GM04503 (cell line): ENCODE measurements around the gene EXOSC10.
"Not testable (repeated sequence)": the region's sequence is repeated elsewhere in the genome, so short reads cannot be mapped to it uniquely, and the experiment has no call there.

ENCODE experiments used
- DNase-seq: peaks from one replicate; pipeline ENCODE4 v3.0.0-alpha.2; 2012; ENCODE audit warnings: low read depth

EXOSC10 gene

DNA sequence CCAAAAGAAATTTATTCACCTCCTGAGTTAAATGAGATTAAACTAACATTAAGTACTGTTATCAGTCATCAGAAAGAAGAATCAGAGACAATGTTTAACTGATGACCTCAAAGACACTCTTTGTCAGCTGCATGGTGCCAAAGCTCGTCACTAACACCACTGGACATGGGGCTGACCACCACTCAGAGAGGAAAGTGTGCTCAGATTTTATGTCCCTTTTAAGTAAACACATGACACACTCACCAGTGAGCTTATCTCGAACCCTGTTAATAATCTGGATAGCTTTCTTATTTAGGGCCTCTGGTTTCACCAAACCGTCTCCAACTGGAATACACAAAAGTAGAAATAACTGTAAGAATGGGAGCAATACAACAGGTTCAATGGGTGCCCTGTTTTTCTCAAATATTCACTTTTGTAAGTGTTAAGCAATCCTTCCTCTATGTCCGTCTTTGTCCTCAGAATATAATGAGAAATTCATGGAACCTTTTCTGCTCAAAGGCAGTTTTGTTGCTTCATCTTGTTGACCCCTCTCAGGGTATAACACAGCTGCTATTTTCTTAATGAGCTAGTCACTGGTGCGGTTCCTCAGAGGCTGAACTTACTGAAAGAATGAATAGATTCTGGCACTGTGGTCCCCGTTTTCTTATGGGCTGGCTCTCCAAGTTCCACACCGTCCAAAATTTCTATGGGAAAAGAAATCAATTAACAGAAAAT, 9.5 kb upstream of the EXOSC10 start:
- DNase-seq: no peak

DNA sequence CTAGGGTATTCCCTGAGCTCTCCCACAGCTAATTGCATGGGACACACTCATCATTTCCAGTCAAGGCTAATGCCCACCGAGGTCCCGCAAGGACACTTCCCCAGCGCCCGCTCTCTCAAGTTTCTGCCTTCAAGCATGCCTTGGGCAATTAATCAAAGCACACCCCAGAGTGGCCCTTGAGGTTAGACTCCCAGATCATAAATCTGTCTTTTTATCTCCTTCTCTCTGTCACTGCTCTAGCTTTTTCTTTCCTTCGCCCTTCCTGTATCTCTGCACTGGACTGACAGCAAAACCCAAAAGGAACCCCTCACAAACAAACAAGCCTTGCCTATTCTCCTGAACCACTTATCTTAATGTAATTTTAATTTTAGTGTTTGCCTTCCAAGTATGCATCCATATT, 7.9 kb upstream of the EXOSC10 start:
- DNase-seq: no peak

DNA sequence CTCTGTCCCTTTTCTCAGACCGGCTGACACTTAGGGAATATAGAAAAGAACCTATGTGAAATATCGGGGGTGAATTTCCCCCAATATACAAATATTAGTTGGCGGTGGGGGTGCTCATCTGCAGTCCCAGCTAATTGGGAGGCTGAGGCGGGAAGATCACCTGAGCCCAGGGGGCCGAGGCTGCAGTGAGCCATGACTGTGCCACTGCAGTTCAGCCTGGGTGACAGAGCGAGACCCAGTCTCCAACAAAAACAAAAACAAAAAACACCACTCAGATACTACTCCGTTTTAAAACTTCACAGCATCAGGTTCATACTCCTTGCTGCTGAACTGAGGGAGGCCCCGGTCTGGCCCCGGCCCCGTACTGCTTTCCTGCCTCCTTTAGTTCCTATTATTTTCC, 5.9 kb upstream of the EXOSC10 start:
- no peak for DNase-seq

DNA sequence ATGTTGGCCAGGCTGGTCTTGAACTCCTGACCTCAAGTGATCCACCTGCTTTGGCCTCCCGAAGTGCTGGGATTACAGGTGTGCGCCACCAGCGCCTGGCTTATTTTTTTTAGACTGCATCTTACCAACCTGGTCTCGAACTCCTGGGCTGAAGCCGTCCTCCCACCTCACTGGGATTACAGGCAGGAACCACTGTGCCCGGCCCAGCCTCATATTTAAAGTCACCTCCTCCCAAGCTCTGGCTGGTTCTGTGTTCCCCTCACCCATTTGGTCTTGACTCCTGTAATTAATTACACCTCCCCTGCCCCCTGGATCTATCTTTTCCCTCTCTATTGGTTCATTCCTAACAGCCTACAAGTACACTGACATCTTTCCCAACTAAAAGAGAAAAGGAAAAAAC, 1.7 kb upstream of the EXOSC10 start:
- DNase-seq: no peak

DNA sequence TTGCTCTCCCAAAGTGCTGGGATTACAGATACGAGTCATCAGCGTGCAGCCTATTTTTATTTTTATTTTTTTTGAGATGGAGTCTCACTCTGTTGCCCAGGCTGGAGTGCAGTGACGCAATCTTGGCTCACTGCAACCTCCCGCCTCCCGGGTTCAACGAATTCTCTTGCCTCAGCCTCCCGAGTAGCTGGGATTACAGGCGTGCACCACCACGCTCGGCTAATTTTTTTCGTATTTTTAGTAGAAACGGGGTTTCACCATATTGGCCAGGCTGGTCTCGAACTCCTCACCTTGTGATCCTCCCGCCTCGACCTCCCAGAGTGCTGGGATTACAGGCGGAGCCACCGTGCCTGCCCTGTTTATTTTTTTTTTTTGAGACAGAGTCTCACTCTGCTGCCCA, 1.1 kb upstream of the EXOSC10 start:
- DNase-seq: not testable (repeated sequence)

DNA sequence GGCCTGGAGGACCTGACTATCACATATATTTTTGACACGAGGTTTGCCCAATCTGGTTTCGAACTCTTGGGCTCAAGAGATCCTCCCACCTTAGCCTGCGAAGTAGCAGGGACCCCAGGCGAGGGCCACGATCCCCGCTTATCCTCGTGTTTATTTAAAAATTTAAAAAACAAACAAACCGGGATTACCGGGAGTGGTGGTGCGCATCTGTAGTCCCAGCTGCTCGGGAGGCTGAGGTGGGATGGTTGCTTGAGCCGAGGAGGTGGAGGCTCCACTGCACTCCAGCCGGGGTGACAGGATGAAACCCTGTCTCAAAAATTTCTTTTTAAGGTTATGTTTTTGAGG, 452 bp upstream of the EXOSC10 start:
- no peak for DNase-seq

DNA sequence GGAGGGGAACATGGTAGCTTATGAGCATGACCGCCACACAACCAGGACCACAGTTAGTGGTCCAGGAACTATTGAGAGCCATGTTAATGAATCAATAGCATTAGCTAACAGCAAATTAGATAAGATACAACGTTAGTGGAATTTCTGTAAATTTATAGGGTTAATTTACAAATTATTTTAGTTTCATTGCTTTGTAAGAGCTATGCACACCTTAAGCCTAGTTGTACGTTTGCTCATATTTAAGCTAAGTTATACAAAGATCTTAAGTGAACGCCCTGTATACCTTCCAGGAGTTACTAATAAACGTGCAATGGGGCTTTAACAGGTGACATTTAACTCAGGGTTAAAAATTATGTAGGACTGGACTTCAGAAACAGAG, 749 bp downstream of the EXOSC10 start:
- DNase-seq: no peak

DNA sequence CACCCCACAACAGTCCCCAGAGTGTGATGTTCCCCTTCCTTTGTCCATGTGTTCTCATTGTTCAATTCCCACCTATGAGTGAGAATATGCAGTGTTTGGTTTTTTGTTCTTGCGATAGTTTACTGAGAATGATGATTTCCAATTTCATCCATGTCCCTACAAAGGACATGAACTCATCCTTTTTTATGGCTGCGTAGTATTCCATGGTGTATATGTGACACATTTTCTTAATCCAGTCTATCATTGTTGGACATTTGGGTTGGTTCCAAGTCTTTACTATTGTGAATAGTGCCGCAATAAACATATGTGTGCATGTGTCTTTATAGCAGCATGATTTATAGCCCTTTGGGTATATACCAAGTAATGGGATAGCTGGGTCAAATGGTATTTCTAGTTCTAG, 15.9 kb downstream of the EXOSC10 start:
- DNase-seq: not testable (repeated sequence)

DNA sequence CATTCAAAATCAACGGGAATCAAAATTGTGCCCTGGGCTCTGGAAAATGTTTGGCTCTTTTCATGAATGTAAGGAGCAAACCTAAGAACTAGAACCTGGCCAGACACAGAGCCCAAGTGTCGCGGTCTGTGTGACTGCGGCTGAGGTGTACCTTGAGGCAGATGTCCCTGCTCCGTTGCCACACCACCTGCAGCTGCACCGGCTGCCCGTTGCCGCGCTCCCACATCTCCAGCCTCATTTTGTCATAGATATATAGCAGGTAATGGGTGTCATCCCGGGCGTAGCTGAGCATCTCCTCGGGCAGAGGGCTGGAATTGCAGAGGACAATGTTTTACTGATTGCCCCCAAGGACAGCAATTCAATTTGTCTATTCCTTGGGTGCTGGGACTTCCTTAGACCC, 18.7 kb downstream of the EXOSC10 start:
- no peak for DNase-seq

DNA sequence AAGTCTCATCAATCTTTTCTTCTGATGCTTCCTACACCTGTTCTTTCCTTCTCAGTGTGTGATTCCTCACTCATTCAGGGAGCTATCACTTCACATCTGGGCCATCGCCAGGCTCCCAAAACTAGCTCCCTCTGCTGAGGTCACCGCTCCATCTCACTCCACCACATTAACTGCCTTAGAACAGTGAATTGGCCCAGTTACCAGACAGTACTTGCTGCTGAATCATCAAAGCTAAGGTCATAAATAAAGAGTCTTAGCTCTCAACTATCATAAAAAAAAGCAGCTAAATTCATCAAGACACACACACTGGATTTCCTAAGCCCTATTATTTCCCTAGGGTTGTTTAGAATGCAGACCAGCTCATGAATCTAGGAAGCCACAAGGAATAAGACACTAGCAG, 21.0 kb downstream of the EXOSC10 start:
- DNase-seq: peak; percentile 95

DNA sequence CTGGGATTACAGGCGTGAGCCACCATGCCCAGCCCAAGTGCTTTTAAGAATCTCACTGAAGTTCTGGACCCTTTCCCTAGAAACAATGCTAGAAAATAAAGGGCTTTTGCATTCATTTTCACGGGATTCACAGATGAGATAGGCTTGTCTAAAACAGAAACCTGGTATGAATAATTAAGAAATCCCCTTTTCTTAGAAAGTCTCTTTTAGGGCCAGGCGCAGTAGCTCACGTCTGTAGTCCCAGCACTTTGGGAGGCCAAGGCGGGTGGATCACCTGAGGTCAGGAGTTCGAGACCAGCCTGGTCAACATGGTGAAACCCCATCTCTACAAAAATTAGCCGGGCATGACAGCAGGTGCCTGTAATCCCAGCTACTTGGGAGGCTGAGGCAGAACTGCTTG, 26.3 kb downstream of the EXOSC10 start:
- not testable (repeated sequence) for DNase-seq

DNA sequence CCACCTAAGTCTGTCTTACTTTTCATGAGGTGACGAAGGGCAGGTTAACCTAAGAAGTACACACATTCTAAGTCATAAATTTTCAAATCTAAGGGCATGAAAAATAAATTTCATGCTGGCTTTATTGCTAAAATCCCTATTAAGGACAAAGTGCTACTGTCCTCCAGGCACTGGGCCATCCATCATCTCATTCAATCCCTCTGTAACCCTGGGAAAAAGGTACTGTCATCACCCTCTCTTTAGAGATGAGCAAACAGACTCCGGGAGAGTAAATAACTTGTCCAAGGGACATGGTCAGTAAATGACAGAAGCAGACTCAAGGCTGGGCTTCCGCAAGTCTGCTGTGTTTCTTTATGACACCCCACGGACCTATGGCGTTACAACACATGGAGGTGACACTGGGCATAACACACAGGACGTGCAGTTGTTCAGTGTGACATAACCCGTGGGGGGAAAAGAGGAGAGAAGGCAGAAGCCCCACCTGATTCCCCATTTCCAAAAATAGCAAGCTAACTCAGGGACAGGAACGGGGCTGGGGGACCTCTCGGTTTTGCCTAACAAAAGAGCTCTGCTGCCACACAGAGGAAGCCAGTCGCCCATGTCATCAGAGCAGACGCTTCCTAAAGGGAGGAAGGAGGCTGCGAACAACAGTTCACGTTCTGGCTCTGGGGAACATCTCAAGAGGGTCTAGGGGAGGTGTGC, 27.3 kb downstream of the EXOSC10 start:
- DNase-seq: no peak

DNA sequence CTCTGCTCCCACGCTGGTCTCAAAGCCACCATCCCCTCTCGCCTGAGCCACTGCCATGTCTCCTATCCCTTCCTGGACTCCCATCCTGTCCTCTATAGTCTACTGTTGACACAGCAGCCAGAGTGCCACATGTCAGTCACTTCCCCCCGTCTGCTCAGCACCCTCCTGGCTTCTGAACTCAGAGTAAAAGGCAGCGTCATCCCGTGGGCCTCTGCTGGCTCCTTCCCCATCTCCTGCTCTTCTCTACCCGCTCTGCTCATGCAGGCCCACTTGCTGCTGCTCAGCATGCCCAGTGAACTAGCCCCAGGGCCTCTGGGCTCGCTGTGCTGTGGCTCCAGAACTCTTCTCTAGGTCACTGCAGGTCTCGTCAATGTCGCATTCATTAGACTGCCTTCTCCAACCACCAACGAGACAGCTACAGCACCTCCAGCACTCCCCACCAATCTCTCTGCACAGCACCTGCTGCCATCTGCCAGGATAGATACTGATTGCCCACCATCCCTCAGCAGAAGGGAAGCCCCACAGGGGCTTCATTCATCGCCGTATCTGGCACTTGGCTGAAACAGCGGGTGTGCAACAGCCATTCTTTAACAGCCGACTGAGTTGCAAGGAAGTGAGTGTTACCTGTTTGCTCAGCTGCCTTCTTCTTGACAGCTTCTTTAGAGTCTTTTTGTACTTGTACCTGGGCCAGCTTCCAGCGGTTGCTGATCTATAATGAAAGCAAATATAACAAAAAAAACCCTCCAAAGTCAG, 28.0 kb downstream of the EXOSC10 start:
- no peak for DNase-seq

DNA sequence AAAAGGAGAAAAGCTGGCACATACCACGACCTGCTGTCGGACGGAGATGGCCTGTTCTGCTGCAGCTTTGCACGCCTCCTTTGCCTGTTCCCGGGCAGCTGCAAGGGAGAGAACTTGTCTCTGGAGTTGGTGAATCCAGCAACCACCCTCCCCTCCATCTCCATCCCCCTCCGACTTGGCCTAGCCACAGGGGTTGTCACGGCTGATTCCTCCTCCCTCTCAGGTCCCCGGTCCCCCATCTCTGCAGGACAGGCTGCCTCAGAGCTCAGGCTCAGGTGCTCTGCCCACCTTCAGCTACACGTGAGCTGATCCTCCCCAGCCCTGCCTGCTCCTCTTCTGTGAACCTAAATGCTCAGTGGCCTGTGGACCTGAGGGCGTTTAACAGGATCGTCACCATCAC, 28.8 kb downstream of the EXOSC10 start:
- DNase-seq: no peak

DNA sequence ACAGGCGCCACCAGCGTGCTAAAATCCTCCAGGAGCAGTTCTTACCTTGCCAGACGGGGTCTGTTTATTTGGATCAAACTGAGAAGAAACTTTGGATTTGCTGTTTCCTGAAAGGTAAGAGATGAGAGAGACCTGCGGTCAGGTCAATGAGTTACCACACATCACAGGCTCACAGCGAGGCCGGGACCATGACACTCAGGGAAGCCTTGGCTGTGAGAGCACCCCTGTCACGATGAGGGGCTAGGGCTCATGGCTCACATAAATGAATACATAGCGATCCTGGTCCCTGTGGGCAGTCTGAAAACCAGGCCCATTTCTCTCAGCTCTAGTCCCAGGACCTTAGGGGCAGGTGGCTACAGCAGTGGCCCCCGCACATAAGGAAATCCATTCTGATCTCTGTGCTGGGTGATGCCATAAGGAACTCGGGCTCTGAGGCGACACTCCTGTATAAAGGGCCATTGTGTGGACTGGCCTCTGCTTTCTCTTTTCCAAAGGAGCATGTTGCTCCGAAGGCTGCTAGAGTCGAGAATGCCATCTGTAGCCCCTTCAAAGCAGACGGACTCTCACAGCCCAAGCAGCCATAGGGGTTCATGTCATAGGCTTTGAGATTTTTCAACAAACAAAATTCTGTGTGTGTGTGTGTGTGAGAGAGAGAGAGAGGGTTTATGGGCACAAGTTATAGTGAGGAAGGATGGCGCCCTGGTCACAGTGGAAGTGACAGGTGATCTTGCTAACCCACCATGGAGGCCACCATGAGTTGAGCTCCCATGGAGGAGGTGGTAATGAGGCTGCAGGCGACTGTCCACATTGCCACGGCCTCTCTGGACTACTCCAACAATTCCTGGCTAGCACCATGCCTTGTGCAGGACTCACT, 30.8 kb downstream of the EXOSC10 start:
- DNase-seq: no peak

DNA sequence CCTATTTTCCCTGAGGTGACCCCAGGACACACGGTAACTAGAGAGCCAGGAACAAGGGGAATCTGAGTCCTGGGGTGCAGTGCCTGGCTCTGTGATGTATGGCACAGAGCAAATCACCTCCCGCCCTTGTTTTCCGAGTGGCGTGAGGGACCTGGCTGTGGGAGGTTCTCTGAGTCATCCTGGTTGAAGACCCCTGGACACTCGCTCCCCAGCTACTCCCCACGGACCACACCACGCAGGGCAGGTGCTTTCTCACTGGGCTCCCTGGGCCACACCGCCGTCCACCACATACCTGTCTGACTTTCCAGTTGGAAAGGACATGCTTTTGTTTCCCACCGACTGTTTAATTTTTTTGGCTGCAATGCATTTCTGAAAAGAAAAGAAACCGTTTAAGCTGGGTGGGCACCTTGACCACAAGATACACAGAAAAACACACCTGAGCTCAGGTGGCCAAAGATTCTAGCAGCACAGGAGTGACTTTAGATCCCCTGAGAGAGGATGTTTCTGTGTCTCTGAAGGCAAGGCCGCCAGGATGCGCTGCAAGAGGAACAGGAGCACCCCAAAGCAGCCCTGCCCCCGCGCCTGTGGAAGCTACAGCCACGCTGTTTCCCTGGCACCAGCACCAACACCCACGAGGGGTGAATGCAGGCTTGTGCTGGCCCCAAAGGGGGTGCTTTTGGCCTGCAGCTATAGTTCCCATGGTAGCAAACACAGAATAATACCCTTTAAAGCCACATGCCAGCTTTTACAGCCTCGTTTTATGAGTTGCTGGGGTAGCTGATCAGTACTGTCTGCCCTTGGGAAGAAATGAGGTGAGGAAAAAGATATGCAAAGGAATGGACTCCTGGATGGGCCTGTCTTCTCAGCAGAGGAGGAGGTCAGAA, 31.7 kb downstream of the EXOSC10 start:
- no peak for DNase-seq

DNA sequence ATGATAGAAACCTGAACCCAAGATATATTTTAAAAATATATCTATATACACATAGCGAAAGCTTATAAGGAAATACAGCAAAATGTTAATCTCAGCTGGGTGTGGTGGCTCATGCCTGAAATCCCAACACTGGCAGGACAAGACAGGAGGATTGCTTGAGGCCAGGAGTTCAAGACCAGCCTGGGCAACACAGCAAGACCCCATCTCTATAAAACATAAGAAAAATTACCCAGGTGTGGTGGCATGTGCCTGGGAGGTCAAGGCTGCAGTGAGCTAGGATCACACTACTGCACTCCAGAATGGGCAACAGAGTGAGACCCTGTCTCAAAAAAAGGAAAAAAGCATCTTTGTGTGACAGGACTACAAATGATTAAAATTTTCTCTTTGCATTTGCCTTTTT, 33.9 kb downstream of the EXOSC10 start:
- no peak for DNase-seq

DNA sequence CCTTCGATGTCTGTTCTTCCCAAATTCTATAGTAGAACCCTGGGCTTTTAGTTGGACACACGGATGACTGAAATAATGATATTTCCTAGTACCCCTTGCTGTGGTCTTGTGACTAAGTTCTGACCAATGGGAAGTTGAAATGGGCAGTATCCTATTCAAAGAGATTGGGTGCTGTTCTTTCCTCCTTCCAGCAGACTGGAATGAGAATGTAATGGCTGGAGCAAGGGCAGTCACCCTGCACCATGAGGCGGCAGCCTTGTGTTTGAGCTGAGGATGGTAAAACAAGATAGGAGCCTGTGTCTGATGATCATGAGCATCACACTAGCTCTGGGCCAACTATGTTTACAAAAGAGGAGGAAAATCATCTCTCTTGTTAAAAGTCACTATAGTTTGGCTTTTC, 34.7 kb downstream of the EXOSC10 start:
- DNase-seq: no peak

DNA sequence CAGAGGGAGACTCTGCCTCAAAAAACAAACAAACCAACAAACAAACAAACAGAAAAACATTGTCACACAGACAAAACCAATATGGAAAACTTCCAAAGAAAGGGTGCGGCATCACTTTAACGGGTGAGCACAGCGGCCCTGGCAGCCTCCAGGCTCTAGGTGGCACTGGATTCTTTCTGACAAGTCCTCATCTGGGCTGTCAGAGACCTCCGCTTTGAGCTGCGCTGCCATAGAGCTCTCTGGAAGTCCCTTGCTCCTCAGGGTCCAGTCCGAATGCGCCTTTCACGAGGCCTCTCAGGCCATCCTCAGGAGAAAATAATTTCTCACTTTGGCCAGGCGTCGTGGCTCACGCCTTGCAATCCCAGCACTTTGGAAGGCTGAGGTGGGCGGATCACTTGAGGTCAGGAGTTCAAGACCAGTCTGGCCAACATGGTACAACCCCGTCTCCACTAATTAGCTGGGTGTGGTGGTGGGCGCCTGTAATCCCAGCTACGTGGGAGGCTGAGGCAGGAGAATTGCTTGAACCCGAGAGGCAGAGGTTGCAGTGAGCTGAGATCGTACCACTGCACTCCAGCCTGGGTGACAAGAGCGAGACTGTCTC, 35.6 kb downstream of the EXOSC10 start:
- not testable (repeated sequence) for DNase-seq

DNA sequence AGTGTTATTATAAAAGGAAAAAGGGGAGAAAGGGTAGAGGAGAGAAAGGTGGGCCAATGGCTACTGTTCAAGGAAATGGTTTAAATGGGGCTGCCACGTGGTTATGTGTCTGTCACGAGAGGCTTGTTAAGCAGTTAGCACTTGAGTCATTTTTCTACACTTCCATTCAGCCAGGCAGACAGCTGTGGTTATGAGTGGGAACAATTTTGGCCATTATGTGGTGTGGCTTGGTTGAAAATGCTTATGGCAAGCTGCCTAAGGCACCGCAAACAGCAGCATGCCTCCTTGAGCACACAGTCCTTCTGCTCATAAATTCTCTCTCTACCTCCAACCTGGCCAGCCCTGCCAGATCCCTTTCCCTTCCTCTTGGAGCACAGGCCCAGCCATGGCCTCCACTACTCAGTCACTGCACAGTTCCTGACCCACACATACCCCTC, 36.7 kb downstream of the EXOSC10 start:
- DNase-seq: peak; percentile 93
